IPS DF 4.7 (cell line): ENCODE results near the gene SAFB2.
"Not testable (repeated sequence)": the region's sequence is repeated elsewhere in the genome, so short reads cannot be mapped to it uniquely, and the experiment has no call there.

Experiments
- DNase-seq: peaks from one replicate; pipeline ENCODE4 v3.0.0-alpha.2; 2013; ENCODE audit warnings: low spot score; ENCODE audit errors: extremely low read depth

The SAFB2 gene

GRCh38 chr19:5632657-5633056, 10.1 kb upstream of the SAFB2 start:
- no peak for DNase-seq

DNA sequence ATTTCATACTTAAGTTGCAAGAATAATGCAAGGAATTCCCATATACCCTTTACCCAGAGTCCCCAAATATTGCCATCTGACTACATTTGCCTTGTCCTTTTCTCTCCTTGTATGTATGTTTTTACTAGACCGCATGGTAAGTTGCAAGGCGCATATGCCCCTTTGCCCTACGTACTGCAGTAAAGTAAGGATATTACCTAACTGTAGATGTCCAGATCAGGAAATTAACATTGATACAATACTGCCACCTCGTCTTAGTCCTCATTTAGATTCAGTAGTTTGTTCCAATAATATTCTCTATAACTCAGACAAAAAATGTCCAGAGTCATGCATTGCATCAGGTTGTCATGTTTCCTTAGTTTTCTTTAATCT, 9.7 kb upstream of the SAFB2 start:
- no peak for DNase-seq

- DNase-seq = no peak
Measured at GRCh38 chr19:5631567-5632240, 9.1 kb upstream of the SAFB2 start.

DNA sequence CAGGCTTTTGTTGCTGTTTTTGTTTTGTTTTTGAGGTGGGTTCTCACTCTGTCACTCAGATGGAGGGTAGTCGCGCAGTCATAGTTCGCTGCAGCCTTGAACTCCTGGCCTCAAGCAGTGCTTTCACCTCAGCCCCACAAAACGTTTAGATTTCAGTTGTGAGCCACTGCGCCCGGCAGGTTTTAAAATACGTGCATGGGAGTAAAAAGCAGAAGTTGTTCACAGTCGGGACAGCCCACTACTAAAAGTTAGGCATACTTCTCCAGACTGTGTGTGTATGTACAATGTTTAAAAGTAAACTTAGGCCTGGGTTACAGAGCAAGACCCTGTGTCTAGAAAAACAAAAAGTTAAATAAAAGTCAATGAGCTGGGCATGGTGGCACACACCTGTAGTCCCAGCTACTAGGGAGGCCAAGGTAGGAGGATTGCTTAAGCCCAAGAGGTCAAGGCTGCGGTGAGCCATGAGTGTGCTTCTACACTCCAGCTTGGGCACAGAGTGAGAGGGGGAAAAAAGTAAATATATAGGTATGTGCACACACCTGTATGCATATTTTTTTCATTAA, 6.4 kb upstream of the SAFB2 start:
- no peak for DNase-seq

DNA sequence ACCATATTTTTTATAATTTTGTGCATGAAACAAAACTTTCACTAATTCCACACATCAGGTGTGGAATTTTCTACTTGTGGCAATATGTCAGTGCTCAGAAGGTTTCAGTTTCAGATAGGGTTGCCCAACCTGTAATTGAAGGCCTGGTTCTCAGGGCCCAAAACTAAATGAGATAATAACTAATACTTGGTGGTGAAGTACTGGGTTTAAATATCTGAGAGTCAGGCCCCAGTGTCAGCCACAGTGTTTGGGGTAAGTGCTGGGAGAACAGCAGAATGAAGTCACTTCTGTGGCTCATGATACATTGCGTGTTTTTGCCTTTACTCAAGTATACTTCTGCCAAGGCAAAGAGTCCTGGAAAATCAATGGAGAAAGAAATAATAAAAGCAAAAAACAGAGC, 5.9 kb upstream of the SAFB2 start:
- DNase-seq = no peak

DNA sequence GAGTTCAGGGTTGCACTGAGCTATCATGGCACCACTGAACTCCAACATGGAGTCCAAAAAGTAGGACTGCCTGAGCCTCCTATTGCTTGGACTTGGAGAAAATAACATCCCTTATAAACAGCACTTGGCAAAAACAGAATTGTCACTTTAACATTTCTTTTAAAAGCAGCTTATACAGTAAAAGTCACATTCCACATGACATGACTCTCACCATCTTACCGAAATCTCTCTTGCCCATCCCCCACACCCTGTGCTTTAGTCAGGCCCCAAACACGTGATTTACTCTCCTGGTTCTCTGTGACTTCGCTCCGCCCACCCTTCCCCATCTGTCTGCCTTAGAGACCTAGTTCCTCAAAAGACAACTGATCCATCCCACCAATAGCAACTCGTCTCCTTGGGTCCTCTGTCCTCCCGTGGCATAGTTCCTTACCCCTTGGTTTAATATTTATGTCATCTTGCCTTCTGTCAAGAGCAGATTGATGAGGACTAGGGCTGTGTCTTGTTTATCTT, 4.9 kb upstream of the SAFB2 start:
- DNase-seq = no peak

DNA sequence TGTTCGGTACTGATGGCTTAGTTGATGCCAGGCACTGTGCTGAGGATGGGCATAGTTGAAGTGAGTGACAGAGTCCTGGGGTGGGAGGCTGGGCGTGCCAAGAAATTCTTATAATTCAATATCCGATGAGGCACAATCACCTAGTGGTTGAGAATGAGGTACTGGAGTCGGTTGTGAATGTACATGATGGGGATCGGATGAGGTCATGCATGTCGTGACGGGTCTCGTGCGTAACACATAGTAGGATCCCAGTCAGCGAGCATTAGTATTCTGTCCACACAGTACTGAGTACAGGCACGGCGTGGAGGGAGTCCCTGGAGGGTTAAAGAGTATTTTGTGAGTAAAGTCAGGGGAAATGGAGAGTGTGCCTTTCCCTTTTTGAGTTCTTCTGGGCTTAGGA, 3.1 kb upstream of the SAFB2 start:
- DNase-seq = no peak

- DNase-seq = no peak
Measured at GRCh38 chr19:5624741-5625278, 2.2 kb upstream of the SAFB2 start.

DNA sequence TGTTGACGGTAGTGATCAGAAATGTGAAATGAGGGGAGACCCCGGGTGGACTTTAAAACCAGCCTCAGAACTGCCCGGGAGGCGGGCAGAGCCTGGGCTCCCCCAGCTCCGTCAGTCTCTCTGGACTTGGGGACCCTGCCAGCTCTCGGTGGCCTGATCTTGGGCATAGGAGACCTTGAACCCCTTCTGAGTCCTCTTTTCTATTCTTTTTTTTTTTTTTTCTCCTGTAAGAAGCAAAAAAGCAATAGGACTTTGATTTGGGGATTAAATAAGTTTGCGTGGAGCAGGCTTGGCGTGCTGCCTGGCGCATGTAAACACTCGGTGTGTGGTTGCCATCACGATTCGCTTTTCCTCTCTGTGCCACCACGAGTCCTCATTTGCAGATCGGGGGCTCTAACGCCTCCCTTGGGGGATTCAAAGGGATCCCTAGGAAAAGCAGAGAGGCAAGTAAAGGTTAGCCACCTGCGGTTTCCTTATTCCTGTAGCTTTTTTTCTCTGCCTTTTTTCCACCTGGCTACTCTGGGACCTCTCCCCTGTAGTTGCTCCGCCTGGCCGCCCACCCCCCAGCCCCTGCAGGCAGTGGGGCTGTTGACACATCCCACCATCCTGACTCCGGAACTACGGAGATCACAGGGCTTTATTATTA, 1.6 kb upstream of the SAFB2 start:
- DNase-seq = no peak

GRCh38 chr19:5623397-5624017, 931 bp upstream of the SAFB2 start:
- DNase-seq = no peak

DNA sequence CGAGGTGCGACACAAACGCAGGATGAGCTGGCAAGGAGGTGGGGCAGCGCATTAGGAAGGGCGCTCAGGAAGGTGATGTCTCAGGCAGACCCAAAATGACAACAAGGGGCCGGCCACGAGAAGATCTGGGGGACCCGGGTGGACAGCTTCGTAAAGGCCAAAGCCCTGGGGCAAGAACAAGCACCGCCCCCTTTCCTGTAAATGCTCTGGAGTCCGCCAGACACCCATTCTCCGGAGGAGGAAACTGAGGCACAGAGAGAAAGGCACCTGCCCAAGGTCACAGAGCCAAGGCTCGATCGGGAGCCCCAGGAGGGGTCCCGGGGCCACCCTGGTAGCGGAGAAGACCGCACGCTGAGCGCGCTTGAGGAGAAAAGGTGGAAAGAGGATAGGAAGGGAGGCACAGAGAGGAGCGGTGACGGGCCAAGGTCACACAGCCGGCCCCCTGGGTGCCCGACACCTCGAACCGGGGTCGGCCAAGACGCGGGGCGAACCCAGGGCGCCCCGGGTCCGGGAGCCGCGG, 571 bp downstream of the SAFB2 start:
- no peak for DNase-seq

DNA sequence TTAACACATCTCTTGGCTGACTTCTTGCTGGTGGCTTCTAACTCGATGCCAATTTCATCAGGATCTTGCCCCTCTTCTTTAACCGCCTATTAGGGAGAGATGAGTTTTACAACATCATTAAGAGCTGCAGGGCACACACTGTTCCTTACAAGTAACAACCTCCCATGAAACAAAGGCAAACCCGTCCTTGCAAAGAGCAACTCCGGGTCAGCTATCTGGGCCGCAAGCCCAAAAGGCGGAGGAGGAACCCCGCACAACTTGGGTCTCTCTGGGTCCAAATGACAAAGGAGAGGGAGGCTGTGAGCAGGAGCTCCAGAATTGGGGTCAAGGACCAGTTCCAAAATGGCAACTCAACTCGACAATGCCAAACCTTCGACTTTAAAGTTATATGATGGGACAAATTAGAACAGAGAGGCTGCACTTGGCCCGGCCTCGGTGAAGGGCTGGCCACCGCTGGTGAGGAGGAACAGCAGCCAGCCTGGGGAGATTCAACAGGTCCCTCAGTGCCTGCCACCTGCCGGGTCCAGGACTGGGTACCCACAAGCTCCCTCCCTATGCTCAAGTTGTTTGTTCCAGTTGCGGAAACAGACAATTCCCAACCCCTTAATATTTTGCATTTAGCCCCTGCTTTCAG, 1.1 kb downstream of the SAFB2 start:
- DNase-seq = no peak

DNA sequence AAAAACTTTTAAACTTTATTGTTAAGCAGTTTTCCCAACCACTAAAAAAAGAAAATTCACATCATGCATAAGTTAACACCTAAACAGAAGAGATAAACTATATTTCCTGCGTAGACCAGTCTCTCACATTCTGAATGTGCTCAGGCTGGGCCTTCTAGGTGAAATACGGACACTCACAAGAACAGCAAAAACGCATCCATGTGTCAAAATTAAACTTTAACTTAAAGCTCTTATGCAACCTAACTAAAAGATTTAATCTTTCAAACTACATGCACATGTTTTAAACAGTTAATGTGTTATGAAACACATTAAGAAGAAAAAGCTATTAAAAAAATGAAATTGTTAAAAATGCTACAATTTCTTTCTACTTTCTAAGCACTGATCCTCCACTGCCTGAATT, 2.6 kb downstream of the SAFB2 start:
- no peak for DNase-seq

GRCh38 chr19:5618591-5618990, 4.0 kb downstream of the SAFB2 start:
- no peak for DNase-seq

DNA sequence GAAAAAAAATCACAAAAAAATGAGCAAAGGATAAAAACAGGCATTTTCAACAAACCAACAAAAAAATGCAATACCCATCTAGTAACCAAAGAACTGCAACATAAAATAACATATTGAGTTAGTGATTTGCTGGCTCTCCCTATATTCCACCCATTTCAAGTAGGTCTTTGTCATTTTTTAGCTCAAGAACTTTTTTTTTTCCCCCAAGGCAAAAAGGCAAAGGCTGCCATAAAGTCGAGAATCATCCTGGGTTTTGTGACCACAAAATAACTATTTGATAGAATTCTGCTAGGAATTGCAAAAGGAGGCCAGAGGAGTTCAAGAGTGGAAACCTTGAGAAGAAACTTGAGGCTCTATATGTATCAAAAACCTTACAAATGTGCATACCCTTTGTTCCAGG, 5.5 kb downstream of the SAFB2 start:
- DNase-seq = no peak

- no peak for DNase-seq
Measured at GRCh38 chr19:5615756-5616327, 6.7 kb downstream of the SAFB2 start.

- no peak for DNase-seq
Measured at GRCh38 chr19:5612891-5613865, 9.4 kb downstream of the SAFB2 start.

- no peak for DNase-seq
Measured at GRCh38 chr19:5609881-5610448, 12.6 kb downstream of the SAFB2 start.

- DNase-seq = not testable (repeated sequence)
Measured at GRCh38 chr19:5608766-5609165, 13.8 kb downstream of the SAFB2 start.

- DNase-seq = no peak
Measured at GRCh38 chr19:5608291-5608690, 14.3 kb downstream of the SAFB2 start.
